Left ventricle myocardium inferior (tissue), 1 donor: Measurements from ENCODE around the gene KIAA1210. TPM values are rescaled to one million over a fixed set of nuclear protein-coding genes. Genes with fewer than 3 reads are reported as not detected.
"Not testable (repeated sequence)": the region's sequence is repeated elsewhere in the genome, so short reads cannot be mapped to it uniquely, and the experiment has no call there.

ENCODE experiments used
- DNase-seq: peaks from one replicate; pipeline ENCODE4 v3.0.0-alpha.2; 2020
- H3K27ac ChIP-seq: fragments of 200-600 bp; replicated peaks from 2 replicates; pipeline ENCODE4 v1.8.0; 2021
- H3K27me3 ChIP-seq: fragments of 200-600 bp; 2 replicates; pipeline ENCODE4 v1.8.0; 2021; ENCODE audit warnings: low read depth
- H3K36me3 ChIP-seq: fragments of 200-600 bp; 2 replicates; pipeline ENCODE4 v1.8.0; 2021
- H3K4me1 ChIP-seq: fragments of 200-600 bp; 2 replicates; pipeline ENCODE4 v1.8.0; 2021
- H3K4me3 ChIP-seq: fragments of 200-600 bp; 2 replicates; pipeline ENCODE4 v1.8.0; 2021; ENCODE audit warnings: mild to moderate bottlenecking, moderate library complexity
- H3K9me3 ChIP-seq: fragments of 200-600 bp; replicated peaks from 2 replicates; pipeline ENCODE4 v1.8.0; 2021
- CTCF ChIP-seq: fragments of 200-600 bp; IDR thresholded peaks from 2 replicates; pipeline ENCODE4 v1.8.0; 2021; ENCODE audit warnings: antibody characterized with exemption, mild to moderate bottlenecking, borderline replicate concordance
- intact Hi-C: fragments of 100-400 bp; cut with micrococcal nuclease; formaldehyde crosslinking; loops from one replicate; pipeline ENCODE4 v1.11.0; 2022
- total RNA-seq: library from RNA; stranded (reverse); fragmentation: NEBNext Ultra II Directional; extraction: Animal tissue kit (Norgen Biotek cat#: 25700); gene quantifications from one replicate; pipeline ENCODE4 v1.2.1, GENCODE V29; 2021
- donor health status: DM: no; HTN: yes; CAD: no; lungs with severe emphysema.

The KIAA1210 gene
- total RNA-seq, 1 donor from 2014 or later, result not detected

DNA sequence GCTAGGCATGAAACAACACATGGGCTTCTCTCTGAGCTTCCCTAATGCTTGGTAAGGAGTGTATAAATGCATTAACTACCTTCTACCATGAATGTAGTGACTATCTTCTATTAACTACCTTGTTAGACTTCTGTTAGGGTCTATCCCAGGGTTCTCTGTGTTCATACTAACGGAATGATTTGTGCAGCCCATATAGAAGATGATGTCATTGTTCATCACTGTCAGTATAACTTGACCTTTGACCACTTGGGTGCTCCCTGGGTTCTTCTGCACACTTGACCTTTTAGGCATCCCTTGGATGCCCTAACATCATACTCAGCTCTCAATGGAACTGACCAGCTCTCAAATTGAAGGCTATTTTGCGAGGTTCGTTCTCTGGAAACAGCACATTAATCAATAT is 85.6 kb downstream of the KIAA1210 start:
- H3K27ac ChIP-seq, result peak overlapping the region; percentile 75
- intact Hi-C loops, result no loop called here

DNA sequence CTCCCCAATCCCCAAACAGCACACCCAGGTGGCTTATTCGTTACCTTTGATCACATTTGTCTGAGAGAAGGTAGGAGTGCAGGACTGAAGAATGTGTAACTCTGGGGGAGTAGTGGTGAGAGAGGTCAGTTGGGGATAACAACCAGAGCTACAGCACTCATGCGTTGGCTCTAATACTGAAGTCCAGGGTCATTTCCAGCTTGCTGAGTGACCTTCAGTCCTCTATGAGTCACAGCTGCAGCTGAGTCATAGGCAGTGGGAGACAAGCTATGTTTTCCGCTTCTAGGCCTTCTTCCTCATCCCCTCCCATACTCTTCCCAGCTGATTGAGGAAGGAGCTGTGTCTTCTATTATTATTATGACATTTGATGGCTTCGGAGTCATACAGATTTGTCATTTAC is 86.4 kb downstream of the KIAA1210 start:
- intact Hi-C loops, result no loop called here

More for the DNA sequence above, 85.6 kb downstream of the KIAA1210 start:
- Histone ChIP-seq H3K9me3 (no peaks in the 10 kb centered on the region), H3K36me3 (no peaks in the 10 kb centered on the region), H3K4me1 (peaks cover 19% of the 10 kb centered on the region), H3K27me3 (no peaks in the 10 kb centered on the region), H3K4me3 (no peak overlapping the region)
- DNase-seq, result no peak
- no peak for TF ChIP-seq CTCF

DNA sequence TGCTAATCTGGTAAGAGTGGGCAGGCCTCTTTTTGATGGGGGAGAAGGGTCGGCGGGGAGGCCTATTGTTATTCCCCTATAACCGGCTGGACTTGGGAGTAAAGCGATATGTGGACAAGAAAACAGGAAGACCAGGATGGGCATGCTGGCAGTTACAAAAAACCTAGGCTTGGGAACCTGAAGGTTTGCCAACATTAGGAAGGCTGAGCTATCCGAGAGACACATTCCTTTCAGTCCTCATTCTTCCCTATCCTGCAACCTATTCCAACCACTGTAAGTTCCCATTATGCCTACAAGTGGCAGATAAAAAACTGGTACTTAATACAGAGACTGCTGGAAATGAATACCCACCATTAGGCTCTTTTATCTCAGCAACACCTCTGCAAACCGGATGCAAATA is 87.2 kb downstream of the KIAA1210 start:
- H3K4me3 ChIP-seq, result no peak overlapping the region
- TF ChIP-seq CTCF, result no peak
- peaks cover 19% of the 10 kb centered on the region for H3K4me1 ChIP-seq
- no peaks in the 10 kb centered on the region for H3K36me3 ChIP-seq
- peak overlapping the region; percentile 75 for H3K27ac ChIP-seq
- intact Hi-C loops, result no loop called here
- DNase-seq, result no peak
- H3K9me3 ChIP-seq, result no peaks in the 10 kb centered on the region
- no peaks in the 10 kb centered on the region for H3K27me3 ChIP-seq

More for the DNA sequence above, 86.4 kb downstream of the KIAA1210 start:
- peak overlapping the region; percentile 75 for H3K27ac ChIP-seq
- H3K9me3 ChIP-seq, result no peaks in the 10 kb centered on the region
- no peak for TF ChIP-seq CTCF
- H3K27me3 ChIP-seq, result no peaks in the 10 kb centered on the region
- H3K36me3 ChIP-seq, result no peaks in the 10 kb centered on the region
- H3K4me3 ChIP-seq, result no peak overlapping the region
- H3K4me1 ChIP-seq, result peaks cover 19% of the 10 kb centered on the region
- DNase-seq, result peak; percentile 31

GRCh38 chrX:119036107-119037029 is 91.2 kb downstream of the KIAA1210 start:
- Histone ChIP-seq H3K27ac (no peak overlapping the region), H3K36me3 (no peaks in the 10 kb centered on the region), H3K27me3 (no peaks in the 10 kb centered on the region), H3K9me3 (no peaks in the 10 kb centered on the region), H3K4me3 (no peak overlapping the region), H3K4me1 (peaks cover 13% of the 10 kb centered on the region)
- no peak for DNase-seq
- no peak for TF ChIP-seq CTCF
- intact Hi-C loops, result no loop called here

DNA sequence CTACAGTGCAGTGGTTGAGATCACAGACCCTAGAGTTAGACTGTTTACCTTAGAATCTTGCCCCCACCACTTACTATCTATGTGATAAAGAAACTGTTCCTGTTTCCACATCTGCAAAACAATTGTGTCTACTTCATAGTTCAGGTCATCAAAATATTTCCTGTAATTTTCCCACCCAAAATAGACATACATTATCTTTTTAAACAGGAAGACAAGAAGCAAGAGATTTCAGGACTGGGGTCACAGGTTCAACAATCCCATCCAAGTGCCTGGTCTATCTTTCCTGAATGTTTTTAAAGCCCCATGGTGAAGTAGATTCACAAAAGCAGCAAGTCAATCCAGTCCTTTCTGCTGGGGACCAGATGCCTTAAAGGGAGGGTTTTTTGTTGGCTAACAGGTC is 96.6 kb downstream of the KIAA1210 start:
- no peaks in the 10 kb centered on the region for H3K36me3 ChIP-seq
- H3K4me1 ChIP-seq, result no peaks in the 10 kb centered on the region
- H3K9me3 ChIP-seq, result no peaks in the 10 kb centered on the region
- intact Hi-C loops, result no loop called here
- no peak overlapping the region for H3K4me3 ChIP-seq
- H3K27ac ChIP-seq, result no peak overlapping the region
- no peaks in the 10 kb centered on the region for H3K27me3 ChIP-seq
- TF ChIP-seq CTCF, result no peak
- no peak for DNase-seq

DNA sequence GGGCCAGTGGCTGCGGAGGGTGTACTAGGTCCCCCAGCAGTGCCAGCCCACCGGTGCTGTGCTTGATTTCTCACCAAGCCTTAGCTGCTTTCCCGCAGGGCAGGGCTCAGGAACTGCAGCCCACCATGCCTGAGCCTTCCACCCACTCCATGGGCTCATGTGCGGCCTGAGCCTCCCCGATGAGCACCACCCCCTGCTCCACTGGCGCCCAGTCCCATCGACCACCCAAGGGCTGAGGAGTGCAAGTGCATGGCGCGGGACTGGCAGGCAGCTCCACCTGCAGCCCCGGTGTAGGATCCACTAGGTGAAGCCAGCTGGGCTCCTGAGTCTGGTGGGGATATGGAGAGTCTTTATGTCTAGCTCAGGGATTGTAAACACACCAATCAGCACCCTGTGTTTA is 98.0 kb downstream of the KIAA1210 start:
- intact Hi-C loops, H3K27me3 ChIP-seq, H3K36me3 ChIP-seq, H3K4me3 ChIP-seq, H3K27ac ChIP-seq, DNase-seq, H3K9me3 ChIP-seq, H3K4me1 ChIP-seq: not testable (repeated sequence)
